Hypothalamus (tissue), 51 donors: ENCODE data around the gene ADAMTSL3.

ENCODE experiments used
- DNase-seq, 51 donors: peaks; one replicate each; lab custom pipeline; 2025; lab: John Stamatoyannopoulos, UW

Gene ADAMTSL3

DNA sequence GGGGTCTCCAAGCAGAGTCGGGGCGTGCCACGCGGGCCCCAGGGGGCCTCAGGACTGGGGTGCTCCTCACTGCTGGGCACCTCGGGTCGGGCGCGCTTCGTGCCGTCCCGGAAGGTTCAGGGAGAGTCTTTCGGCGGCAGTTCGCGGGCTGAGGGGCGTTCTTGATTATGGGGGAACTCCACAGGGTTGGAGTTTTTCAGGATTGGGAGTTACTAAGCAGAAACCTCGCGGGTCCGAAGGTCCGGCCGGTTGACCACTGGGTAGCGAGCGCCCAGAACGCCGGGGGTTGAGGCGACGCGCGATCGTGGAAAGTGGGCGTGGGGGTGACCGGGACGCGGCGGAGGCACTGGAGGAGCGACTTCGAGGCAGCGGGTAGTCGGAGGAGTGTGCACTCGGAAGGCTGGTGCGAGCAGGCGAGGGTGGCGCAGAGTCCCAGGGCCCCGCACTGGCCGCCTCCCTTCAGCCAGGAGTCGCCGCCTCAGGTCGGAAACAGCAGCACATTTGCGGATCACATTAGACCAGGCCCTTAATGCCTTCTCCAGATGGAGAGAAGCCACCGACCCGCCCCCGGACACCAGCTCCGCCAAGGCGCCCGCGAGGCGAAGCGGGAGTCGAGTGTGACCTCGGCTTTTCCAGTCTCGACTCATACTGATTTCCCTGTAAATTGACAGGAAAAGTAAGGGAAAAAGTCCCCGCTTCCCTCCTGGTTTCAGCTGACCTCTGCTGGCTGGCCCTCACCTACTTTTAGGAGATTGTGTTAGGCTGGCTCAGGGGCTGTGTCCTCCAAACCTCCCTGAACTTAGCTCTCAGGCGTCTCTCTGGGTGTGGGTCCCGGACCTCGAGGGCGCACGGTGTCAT is 685 bp downstream of the ADAMTSL3 start:
- peak in 2 of 51 donors; percentile 7 to 8 for DNase-seq

- no peak for DNase-seq
These were observed 1.3 kb downstream of the ADAMTSL3 start for GRCh38 chr15:83655237-83655616.

DNA sequence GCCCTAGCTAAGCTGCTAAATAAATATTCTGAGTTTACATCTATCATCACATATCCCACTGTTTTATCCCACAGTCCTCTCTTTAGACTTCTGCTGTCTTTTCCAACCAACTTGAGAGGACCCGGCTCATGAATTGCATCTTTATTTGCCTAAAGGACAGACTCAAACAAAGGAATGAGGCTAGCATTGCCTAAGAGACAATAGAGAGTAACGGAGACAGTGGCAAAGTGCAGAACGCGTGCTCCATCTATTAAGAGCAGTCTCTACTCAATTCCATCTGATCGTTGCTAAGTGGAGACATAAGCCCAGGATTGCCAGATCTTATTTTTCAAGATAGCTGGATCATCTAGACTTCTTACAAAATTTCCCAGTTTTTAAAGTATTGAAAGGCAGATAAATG is 2.3 kb downstream of the ADAMTSL3 start:
- DNase-seq: no peak

GRCh38 chr15:83656943-83657528 is 3.1 kb downstream of the ADAMTSL3 start:
- no peak for DNase-seq

- no peak for DNase-seq
These were observed 3.6 kb downstream of the ADAMTSL3 start for GRCh38 chr15:83657549-83657948.

GRCh38 chr15:83658430-83659416 is 4.8 kb downstream of the ADAMTSL3 start:
- DNase-seq: no peak

DNA sequence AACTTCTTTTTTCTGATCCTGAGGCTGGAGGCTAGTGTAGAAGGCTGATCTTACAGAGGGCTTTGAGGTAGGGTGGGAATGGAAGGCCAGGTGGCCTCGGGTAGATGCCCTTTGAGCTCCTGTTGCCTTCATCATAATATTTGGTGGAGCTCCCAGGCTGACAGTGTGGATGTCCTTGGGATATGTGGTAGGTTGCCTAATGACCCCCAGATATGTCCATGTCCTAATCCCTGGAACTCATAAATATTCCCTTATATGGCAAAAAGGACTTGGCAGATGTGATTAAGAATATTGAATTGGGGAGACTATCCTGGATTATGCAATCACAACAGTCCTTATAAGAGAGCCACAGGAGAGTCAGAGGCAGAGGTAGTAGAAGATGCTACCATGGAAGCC is 5.5 kb downstream of the ADAMTSL3 start:
- no peak for DNase-seq

- no peak for DNase-seq
These were observed 11.6 kb downstream of the ADAMTSL3 start for GRCh38 chr15:83665480-83665879.

DNA sequence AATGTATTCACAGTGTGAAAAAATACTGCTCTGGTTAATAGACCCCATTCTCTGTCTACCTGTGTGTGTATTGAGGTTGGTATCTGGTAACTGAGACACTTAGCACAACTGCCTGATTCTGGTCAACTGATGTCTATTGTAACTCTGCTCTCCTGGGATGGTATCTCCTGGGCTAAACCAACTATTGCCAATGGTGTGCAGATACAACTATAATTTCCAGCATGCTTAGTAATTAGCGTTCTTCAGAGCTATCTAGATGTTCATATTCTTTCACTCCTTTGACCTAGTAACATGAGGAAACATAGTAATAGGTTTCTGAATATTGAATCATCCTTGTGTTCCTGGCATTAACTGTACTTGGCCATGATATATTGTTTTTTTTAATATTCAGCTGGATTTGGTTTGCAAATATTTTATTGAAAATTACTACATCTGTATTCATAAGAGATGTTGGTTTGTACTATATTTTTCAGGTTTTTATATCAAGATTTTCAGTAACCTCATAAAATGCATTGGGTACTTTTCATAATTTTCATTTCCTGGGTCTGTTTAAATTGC is 16.8 kb downstream of the ADAMTSL3 start:
- no peak for DNase-seq

GRCh38 chr15:83671603-83672002 is 17.7 kb downstream of the ADAMTSL3 start:
- DNase-seq: no peak

GRCh38 chr15:83673385-83673784 is 19.5 kb downstream of the ADAMTSL3 start:
- DNase-seq: peak in 3 of 51 donors; percentile 6 to 29 (median 17)

DNA sequence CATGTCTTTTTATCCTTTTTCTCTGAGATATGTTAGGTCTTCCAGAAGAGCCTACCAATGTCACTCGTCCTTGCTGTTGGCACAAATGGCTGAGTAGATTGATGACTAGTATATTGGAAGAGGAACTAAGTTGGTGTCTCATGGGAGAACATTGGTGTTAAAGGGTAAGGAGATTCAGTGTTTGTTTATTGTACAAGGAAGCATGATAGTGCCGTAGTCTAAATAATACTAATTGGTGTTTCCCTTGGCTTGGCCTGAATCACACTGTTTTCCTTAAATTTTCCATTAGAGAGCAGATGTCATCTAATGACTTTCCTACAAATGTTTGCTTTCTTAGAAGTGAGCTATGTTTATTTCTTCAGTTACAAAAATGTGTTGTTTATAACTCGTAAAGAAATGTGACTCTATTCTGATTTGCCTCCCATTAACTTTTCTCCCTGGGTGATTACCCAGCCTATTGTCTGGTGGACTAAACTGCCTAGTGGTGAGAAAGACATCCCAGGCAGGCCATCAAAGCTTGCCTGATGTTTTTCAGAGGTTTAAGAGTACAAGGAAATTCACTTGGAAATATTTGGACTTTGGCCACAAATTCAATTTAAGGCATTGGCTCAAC is 28.7 kb downstream of the ADAMTSL3 start:
- DNase-seq: no peak

DNA sequence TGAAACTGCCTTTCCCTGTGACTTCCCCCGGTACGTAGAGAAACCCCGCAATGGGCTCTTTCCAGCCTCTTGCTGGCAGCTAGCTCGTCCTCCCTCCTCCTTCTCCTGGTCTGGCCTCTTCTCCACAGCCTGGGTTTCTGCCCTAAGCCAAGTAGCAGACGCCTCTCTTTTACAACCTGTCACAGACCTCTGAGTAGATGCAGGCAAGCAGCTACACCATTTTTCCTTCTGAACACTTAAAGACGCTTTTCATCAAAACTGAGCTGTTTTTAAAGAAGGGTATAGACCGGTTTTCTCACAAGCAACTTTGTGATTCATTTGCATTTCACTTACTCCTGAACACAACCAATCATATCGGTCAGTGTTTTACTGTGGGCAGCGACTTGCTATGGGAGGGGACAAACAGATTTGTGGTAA is 32.0 kb downstream of the ADAMTSL3 start:
- no peak for DNase-seq

DNA sequence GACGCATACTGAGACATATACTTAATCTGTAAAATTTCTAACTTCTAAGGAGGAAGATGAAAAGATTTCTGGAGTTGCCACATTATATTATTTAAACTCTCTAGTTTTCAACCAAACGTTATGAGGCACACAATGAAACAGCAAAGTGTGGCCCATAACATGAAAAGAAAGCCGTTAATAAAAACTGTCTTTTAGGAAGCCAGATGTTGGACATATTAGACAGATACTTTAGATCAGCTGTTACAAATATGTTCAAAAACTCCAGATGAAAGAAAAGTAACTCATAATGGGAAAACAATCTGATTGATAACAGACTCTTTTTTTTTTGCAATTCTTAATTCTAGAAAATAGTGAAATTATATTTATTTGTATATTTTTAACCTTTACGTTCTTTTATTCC is 34.3 kb downstream of the ADAMTSL3 start:
- DNase-seq: no peak

- no peak for DNase-seq
These were observed 36.8 kb downstream of the ADAMTSL3 start for GRCh38 chr15:83690676-83691075.

DNA sequence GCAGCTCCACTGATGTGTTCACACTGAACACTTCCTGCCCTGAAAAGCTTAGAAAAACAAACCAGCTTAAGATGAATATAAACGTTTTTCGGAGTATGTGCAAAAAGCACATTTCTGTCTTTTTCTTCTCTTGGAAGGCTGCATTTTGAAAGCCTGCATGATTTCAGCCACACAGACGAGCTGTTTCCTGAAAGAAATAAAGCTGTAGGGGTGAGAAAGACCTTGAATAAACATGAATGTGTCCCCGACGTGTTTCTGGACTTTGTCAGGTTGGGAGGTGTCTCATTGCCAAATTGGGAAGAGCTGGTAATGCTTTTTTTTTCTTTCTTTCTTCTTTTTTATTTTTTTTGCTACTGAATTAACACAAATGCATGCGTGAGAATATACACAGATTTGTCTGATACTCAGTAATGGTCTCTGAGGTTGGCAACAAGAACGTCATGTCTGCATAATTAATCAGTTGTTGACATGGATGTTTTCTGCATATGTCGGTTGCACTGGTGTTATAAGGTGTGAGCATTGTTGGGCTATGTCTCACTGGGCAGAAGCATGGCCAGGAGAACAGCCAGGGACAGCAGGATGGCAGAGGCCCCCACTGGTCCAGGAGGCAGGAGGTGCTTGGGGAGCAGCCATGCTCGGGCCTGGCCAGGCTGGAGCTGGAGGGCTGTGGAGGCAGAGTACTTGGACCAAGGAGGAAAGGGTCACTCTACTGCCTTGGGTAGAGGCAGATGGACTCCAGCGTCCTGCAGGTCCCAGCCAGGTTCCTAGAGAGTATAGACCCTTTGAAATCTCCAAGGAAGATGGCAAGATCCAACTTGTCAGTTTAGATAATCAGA is 39.0 kb downstream of the ADAMTSL3 start:
- no peak for DNase-seq

GRCh38 chr15:83694015-83694414 is 40.1 kb downstream of the ADAMTSL3 start:
- no peak for DNase-seq

DNA sequence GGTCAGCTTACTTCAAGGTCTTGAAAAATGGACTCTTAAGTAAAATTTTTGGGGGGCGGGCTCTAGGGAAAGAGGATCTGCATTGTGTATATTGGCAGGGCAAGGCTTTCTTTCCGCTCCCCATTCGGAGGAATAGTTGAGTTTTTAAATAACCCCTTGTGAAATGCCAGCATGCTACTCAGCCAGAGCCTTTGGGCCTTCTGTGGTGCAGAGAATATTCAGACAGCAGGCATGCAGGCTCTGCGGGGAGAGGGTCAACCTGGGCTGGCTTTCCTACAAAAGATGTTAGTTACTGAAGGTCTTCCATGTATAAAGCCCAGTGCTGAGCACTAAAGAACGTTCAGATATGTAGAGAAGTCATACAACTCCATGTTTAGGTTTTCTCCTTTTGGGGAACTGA is 40.6 kb downstream of the ADAMTSL3 start:
- DNase-seq: no peak

GRCh38 chr15:83695246-83695645 is 41.3 kb downstream of the ADAMTSL3 start:
- no peak for DNase-seq
